Vagina (tissue), 2 donors: Measurements from ENCODE around the gene CD46.

Experiments used
- POLR2A ChIP-seq, 2 donors: fragments of 450-650 bp; IDR thresholded peaks; one replicate each; pipeline ENCODE4 v1.6.1; 2017; ENCODE audit warnings: antibody characterized with exemption in 2 of 2, mild to moderate bottlenecking in 2 of 2, moderate library complexity in 2 of 2
- TF ChIP-seq, protein P1 (sequence below), 3 experiments: fragments of 450-650 bp in 2 of 3; fragments of 200-600 bp in 1 of 3; sonication (generic) in 1 of 3; IDR thresholded peaks; one replicate each; pipeline ENCODE4 v1.5.1; 2017 to 2019; ENCODE audit warnings: antibody characterized with exemption in 3 of 3, mild to moderate bottlenecking in 2 of 3, moderate library complexity in 2 of 3

DNA sequence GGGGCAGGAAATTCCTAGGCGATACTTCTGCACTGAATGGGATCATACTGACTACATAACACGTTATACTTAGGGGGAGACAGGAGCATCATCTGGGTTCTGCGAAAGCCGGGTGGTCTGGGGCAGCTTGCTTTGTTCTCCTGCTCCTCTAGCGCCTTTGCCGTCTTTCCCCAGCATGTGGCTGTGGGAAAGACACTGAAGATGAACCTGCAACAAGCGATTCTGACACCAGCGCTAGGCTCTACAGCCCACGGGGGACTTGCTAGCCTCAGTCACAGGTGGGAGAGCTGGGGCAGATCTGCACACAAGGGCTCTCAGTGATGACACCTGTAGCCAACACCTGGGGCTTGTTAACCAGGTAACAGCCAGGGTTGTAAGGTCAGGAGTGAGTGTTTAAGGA is 51.8 kb downstream of the CD46 start:
- TF ChIP-seq, protein P1, sequence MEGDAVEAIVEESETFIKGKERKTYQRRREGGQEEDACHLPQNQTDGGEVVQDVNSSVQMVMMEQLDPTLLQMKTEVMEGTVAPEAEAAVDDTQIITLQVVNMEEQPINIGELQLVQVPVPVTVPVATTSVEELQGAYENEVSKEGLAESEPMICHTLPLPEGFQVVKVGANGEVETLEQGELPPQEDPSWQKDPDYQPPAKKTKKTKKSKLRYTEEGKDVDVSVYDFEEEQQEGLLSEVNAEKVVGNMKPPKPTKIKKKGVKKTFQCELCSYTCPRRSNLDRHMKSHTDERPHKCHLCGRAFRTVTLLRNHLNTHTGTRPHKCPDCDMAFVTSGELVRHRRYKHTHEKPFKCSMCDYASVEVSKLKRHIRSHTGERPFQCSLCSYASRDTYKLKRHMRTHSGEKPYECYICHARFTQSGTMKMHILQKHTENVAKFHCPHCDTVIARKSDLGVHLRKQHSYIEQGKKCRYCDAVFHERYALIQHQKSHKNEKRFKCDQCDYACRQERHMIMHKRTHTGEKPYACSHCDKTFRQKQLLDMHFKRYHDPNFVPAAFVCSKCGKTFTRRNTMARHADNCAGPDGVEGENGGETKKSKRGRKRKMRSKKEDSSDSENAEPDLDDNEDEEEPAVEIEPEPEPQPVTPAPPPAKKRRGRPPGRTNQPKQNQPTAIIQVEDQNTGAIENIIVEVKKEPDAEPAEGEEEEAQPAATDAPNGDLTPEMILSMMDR (IDR thresholded peaks at IDR 0.05): no peak
- TF ChIP-seq POLR2A (IDR thresholded peaks at IDR 0.05): no peak
